Left lobe of liver (tissue), 2 donors: ENCODE data around the gene RAB3GAP1. TPM values are rescaled to one million over a fixed set of nuclear protein-coding genes. Genes with fewer than 3 reads are reported as not detected.
A peak's percentile ranks its signal among the peaks of the same experiment; 100 is the strongest.

ENCODE experiments used
- ATAC-seq: fragments of 200-7000 bp; cut with Tn5 transposase; one replicate; pipeline ENCODE4 v1.9.1; 2020; ENCODE audit warnings: mild to moderate bottlenecking, moderate library complexity
- DNase-seq: peaks from one replicate; pipeline ENCODE4 v3.0.0-alpha.2; 2020; ENCODE audit warnings: low spot score
- total RNA-seq: library from RNA; stranded (reverse); gene quantifications from one replicate; pipeline ENCODE4 v1.2.1, GENCODE V29; 2021
- donor health status: DM: no; HTN: no; CAD: no; lungs with moderate emphysema.
- donor health status: DM: no; HTN: yes; CAD: no.

Gene RAB3GAP1
- total RNA-seq, 1 donor from 2014 or later: 13.1 TPM

GRCh38 chr2:135159191-135159590, 107.1 kb downstream of the RAB3GAP1 start:
- ATAC-seq: no peak
- DNase-seq: no peak

GRCh38 chr2:135162377-135162776, 110.3 kb downstream of the RAB3GAP1 start:
- no peak for DNase-seq
- no peak for ATAC-seq

- DNase-seq: no peak
- ATAC-seq: no peak
Observed at GRCh38 chr2:135162786-135163185, 110.7 kb downstream of the RAB3GAP1 start.

GRCh38 chr2:135163306-135163705, 111.2 kb downstream of the RAB3GAP1 start:
- no peak for ATAC-seq
- DNase-seq: no peak

- no peak for ATAC-seq
Observed at GRCh38 chr2:135163901-135164300, 111.8 kb downstream of the RAB3GAP1 start.

GRCh38 chr2:135164431-135164830, 112.3 kb downstream of the RAB3GAP1 start:
- no peak for ATAC-seq

More at GRCh38 chr2:135163901-135164300, 111.8 kb downstream of the RAB3GAP1 start:
- DNase-seq: no peak

GRCh38 chr2:135167273-135167672, 115.2 kb downstream of the RAB3GAP1 start:
- no peak for ATAC-seq
- DNase-seq: no peak

More at GRCh38 chr2:135164431-135164830, 112.3 kb downstream of the RAB3GAP1 start:
- no peak for DNase-seq

- ATAC-seq: no peak
- DNase-seq: no peak
Observed at GRCh38 chr2:135168204-135168856, 116.2 kb downstream of the RAB3GAP1 start.

- DNase-seq (no peak), ATAC-seq (no peak)
Observed at GRCh38 chr2:135169900-135170753, 118.0 kb downstream of the RAB3GAP1 start.

- no peak for DNase-seq
- peak; percentile 26 for ATAC-seq
Observed at GRCh38 chr2:135174049-135174809, 122.1 kb downstream of the RAB3GAP1 start.

GRCh38 chr2:135174810-135175093, 122.7 kb downstream of the RAB3GAP1 start:
- ATAC-seq: no peak
- no peak for DNase-seq

- no peak for DNase-seq
- no peak for ATAC-seq
Observed at GRCh38 chr2:135175177-135175576, 123.1 kb downstream of the RAB3GAP1 start.

- DNase-seq (no peak), ATAC-seq (no peak)
Observed at GRCh38 chr2:135179689-135180088, 127.6 kb downstream of the RAB3GAP1 start.

GRCh38 chr2:135182190-135182589, 130.1 kb downstream of the RAB3GAP1 start:
- ATAC-seq (no peak), DNase-seq (no peak)

GRCh38 chr2:135182601-135183000, 130.5 kb downstream of the RAB3GAP1 start:
- ATAC-seq (no peak), DNase-seq (no peak)

- DNase-seq: no peak
Observed at GRCh38 chr2:135183822-135184221, 131.7 kb downstream of the RAB3GAP1 start.

GRCh38 chr2:135186054-135186453, 134.0 kb downstream of the RAB3GAP1 start:
- DNase-seq: no peak
- ATAC-seq: no peak

More at GRCh38 chr2:135183822-135184221, 131.7 kb downstream of the RAB3GAP1 start:
- no peak for ATAC-seq

GRCh38 chr2:135187270-135187669, 135.2 kb downstream of the RAB3GAP1 start:
- DNase-seq: no peak
- ATAC-seq: no peak

GRCh38 chr2:135189148-135189547, 137.1 kb downstream of the RAB3GAP1 start:
- DNase-seq: no peak
- ATAC-seq: no peak

- ATAC-seq (no peak), DNase-seq (no peak)
Observed at GRCh38 chr2:135190799-135191198, 138.7 kb downstream of the RAB3GAP1 start.

GRCh38 chr2:135198481-135198880, 146.4 kb downstream of the RAB3GAP1 start:
- DNase-seq: no peak
- ATAC-seq: no peak

GRCh38 chr2:135202751-135203150, 150.7 kb downstream of the RAB3GAP1 start:
- ATAC-seq (peak; percentile 88), DNase-seq (peak; percentile 52)
